Activated CD4-positive, alpha-beta T cell treated with anti-CD3 and anti-CD28 coated beads for 1 hour (primary cell): Measurements from ENCODE around the gene FLNB.
"Not testable (repeated sequence)": the region's sequence is repeated elsewhere in the genome, so short reads cannot be mapped to it uniquely, and the experiment has no call there.

Experiments used
- DNase-seq: peaks from one replicate; pipeline ENCODE4 v3.0.0-alpha.2; 2020

Gene FLNB

GRCh38 chr3:57982561-57983243 is 25.5 kb upstream of the FLNB start:
- DNase-seq = no peak

DNA sequence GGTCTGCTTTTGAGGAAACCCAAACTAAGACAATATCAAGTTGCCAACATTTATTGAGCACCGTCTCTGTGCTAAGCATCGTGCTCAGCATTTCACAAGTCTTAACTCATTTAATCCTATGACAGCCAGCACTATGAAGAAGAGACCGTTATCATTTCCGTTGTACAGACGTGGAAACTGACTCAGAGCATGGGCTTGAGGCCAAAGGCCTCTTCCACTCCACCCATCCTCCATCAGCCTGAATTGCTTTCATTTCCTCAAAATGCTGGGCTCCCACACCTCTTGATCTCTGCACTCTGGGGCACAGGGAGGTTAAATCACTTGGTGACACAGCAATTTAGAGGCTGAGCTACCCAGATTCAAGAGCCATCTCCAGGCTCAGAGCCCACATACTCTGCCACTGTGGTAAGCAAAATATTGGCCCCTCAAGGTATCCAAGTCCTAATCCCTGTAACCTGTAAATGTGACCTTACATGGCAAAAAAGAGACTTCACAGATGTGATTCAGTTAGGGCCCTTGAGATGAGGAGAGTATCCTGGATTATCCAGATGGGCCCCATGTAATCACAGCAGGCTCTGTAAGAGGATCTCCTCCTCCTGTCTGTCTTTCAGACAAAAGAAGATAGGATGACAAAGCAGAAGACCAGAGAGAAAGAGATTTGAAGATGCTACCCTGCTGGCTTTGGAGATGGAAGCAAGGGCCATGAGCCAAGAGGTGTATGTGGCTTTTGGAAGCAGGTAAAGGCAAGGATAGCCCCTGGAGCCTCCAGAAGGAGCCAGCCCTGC is 24.3 kb upstream of the FLNB start:
- DNase-seq = peak; percentile 36

DNA sequence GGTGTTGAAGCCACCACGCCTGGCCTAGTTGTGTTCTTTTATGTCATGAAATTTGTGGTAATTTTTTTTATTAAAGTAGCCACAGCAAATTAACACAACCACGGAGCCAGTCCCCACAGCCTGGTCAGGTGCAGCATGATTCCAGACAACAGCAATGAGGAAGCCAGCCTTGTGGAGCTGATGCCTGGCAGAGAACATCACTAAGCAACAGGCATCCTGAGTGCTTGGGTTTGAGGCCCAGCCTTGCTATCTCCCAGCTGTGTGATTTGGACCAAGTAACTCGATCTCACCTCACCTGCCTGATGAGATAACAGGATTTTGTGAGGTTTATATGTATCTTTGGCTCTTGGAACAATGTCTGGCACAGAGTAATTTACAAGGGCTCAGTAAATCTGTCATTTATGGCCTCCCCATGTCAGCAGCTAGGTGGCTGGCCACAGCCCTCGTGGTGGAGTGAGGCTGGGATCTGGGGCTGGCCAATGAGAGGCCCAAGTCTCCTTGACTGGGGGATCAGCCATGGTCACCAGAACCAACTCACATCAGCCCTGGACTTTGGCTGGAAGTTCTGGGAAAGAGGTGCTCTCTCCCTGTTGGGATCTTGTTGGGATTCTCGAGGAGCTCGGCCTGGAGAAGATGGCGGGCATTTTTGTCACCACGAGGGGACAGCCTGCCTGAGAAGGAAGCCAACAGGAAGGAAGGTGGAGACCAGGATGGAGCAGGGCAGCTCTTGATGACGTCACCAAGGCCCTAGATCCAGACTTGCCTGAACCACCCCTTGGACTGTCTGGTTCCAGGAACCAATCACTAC is 22.8 kb upstream of the FLNB start:
- DNase-seq = no peak

DNA sequence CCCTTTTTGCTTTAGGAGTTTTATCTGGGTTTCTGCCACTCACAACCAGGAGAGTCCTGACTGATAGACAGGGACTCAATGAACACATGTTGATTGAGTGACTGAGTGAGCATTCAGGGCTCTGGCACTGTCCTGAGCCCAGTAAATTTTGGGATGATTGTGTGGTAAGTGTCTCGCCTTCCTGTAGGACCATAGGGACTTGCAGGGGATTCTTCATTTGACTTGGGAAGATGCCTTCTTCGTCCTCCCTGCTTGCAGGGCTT is 22.3 kb upstream of the FLNB start:
- no peak for DNase-seq

GRCh38 chr3:57986261-57986660 is 22.0 kb upstream of the FLNB start:
- DNase-seq = no peak

DNA sequence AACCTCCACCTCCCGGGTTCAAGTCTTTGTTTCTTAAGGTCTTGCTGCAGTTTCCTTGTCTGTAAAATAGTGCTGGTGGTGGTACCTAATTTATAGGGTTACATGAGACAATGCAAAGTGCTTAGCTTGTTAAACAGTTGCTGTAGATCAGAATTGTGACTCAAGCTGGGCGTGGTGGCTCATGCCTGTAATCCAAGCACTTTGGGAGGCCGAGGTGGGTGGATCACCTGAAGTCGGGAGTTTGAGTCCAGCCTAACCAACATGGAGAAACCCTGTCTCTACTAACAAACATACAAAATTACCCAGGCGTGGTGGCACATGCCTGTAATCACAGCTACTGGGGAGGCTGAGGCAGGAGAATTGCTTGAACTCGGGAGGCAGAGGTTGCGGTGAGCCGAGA is 19.0 kb upstream of the FLNB start:
- DNase-seq = not testable (repeated sequence)

DNA sequence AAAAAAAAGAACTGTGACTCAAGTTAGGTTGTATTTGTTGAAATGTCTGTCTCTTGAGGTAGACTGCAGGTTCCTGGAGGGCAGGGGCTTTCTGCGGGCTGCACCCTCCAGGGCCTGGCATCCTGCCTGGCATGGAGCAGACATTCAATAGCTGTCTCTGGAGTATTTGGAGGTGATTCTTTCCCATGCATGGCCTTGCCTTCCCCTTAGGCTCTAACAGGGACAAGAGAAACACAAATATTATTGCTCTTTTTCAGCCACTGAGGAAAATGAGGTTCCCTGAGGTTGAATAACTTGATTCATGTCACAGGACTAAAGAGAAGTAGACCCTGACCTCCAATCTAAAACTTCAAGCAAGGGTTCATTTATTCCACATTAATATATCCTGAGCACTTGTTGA is 18.6 kb upstream of the FLNB start:
- DNase-seq = no peak

- DNase-seq = no peak
These were observed 15.6 kb upstream of the FLNB start for GRCh38 chr3:57992452-57993213.

DNA sequence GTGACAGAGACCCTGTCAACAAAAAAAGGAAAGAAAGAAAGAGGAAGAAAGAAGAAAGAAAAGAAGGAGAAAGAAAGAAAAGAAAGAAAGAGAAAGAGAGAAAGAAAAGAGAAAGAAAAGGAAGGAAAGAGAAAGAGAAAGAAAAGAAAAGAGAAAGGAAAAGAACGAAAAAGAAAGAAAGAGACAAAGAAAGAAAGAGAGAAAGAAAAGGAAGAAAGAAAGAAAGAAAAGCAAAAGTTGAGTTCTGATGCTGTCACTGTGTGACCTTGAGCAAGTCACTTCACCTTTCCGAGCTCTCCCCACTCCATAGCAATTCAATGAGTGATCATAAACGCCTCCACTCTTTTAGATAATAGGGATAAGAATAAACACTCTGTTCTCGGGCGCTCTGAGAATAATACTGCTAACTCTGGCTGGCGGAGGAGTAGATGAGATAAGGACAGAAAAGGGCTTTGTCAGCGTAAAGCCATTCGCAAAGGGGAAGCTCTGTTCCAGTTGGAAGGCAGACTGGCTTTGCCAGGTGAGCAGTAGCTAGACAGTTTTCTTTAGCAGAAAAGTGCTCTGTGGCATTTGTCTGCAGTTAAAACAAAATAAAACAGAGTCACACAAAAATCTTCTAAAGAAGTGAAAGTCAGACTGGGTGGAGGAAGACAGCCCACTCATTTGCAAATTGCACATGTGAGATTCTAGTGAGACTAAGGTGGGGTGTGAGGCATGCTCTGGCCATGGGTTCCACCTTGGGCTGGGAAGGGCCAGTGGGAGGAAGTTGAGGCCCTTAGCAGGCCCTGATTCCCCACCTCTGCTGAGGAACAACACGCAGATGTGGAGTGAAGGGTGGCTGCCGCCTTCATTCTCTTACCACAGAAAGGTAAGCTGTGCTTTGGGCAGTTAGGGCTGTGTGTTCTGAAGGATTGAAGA is 9.6 kb upstream of the FLNB start:
- DNase-seq = no peak

DNA sequence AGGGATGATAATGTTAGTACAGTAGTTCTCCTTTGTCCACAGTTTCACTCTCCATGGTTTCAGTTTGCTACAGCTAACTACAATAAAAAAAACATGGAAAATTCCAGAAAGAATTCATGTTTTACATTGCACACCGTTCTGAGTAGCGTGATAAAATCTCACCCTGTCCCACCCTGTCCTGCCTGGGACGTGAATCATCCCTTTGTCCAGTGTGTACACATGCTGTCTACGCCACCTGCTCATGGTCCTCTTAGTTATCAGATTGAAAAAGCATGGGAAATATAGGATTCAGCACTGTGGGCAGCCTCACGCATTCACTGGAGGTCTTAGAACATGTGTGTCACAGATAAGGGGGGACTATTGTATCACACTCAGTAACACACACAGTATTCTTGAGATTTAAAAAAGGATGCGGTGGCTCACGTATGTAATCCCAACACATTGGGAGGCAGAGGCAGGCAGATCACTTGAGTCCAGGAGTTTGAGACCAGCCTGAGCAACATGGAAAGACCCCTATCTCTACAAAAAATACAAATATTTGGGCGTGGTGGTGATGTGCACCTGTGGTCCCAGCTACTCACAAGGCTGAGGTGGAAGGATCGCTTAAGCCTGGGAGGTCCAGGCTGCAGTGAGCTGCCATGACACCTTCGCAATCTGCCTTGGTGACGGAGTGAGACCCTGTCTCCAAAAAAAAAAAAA is 8.7 kb upstream of the FLNB start:
- DNase-seq = no peak

DNA sequence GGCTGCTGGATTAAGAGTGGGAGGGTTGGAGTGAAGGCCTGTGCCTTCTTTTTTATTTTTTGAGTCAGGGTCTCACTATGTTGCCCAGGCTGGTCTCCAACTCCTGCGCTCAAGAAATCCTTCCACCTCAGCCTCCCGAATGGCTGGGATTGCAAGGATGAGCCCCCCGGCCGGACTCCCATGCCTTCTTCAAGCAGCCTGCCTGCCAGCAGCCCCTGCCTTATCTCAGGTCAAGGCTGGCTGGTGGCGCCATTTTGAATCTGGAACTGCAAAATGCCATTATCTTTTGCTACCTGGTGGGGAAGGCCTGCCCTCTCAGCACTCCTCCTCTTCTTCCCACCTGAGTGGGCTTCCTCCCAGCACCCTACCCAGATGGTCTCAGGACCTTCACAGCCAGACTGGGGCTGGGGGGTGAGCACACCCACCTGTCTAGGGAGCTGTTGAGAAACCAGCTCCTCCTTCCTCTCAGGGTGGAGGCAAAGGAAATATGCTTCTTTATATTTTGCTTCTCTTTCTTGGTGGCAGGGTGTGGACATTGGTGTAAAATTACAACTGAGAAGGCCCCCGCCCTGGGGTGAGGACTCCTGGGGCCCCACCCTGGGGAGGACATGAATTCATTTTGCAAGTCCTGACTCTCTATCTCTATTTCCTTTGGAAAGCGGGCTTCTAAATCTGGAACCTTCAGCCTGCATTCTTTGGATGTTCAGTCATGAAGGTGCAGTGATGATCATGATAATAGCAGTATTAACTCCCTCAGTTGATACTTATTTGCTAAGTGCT is 7.7 kb upstream of the FLNB start:
- no peak for DNase-seq

DNA sequence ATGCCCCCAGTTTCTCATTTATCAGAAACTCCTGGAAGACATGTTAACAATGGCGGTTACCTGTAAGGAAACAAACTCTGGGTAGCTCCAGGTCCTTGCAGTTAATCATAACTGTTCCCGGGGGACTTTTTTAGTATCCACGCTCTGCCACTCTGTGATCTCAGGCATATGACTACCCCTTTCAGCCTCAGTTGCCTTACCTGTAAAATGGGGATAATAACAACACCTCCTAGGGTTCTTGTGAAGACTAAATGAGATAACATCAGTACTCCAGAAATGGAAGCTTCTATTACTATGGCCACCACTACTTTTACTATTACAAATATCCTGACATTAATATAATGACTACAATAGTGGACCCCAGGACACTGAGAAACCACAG is 7.1 kb upstream of the FLNB start:
- no peak for DNase-seq

- DNase-seq = no peak
These were observed 6.2 kb upstream of the FLNB start for GRCh38 chr3:58001979-58002378.

DNA sequence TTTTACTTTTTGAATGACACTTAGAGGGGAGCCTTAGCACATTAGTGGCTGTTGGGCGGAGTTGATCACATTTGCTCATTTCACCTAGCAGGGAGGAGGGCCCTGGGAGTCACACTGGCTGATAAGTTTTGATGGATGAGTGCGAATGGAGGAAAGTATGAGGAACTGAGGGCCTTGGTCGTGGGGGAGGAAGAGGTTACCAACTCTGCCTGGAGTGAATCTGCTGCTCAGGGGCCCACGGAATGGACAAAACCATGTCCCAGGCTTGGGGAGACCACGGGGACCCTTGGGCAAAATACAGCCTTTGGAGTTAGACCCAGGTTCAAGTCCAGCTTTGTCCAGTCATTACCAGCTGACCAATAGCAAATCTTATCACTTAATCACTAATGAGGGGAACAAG is 5.1 kb upstream of the FLNB start:
- DNase-seq = no peak

- no peak for DNase-seq
These were observed 3.2 kb upstream of the FLNB start for GRCh38 chr3:58004973-58005372.

DNA sequence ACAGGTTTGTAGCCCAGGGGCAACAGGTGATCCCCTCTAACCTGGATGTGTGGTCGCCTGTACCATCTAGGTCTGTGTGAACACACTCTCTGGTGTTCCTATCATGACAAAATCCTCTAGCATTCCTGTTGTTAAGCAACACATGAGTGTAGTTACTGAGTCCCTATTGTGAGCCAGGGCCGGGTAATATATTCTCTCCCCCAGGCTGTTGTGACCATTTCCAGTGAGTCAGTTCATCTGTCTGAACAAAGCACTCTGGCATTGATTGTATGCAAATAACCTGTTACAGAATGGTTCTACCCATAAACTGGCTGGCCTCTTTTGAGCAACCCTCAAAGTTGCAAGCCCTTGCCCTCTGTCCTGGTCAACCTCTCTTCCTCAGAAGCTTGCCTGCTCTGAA is 2.6 kb upstream of the FLNB start:
- DNase-seq = no peak

DNA sequence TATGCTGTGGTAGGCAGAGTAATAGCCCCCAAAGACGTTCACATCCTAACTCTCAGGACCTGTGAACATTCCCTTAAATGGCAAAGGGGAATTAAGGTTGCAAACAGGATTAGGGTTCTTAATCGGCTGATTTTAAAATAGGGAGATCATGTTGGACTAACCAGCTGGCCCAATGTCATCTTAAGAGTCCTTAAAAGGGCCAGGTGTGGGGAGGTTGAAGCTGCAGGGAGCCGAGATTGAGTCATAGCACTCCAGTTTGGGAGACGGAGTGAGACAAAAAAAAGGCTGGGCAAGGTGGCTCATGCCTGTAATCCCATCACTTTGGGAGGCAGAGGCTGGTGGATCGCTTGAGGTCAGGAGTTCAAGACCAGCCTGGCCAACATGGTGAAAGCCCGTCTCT is 1.6 kb upstream of the FLNB start:
- DNase-seq = no peak

- no peak for DNase-seq
These were observed 965 bp downstream of the FLNB start for GRCh38 chr3:58009026-58009748.

GRCh38 chr3:58009749-58010535 is 1.7 kb downstream of the FLNB start:
- no peak for DNase-seq
